Measurements from ENCODE around the gene TCEAL6. TPM values are rescaled to one million over a fixed set of nuclear protein-coding genes. Genes with fewer than 3 reads are reported as not detected.

Gene TCEAL6
- total RNA-seq, result not detected in 2 replicates

DNA sequence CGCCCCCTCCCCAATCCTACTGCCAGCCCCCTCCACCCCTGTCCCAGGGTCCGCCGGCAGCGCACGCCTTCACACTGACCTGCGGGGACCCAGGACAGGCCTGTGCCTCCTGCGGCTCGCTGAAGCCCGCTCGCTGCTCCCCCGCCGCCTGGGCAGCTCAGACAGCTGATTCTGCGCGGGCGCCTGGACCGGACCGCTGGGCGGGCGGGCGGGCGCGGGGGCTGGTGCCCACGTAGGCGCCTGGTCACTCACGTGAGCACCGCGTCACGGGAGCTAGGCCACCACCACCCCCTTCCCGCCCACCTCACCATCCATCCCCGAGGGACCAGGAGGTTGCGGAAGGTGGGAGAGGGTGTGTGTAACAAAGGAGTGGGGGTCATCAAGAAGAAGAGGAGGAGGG is at the start of gene TCEAL6:
TSS of gene TCEAL6 (minus strand) at position 208 of the 400 bp plus-strand sequence.

DNA sequence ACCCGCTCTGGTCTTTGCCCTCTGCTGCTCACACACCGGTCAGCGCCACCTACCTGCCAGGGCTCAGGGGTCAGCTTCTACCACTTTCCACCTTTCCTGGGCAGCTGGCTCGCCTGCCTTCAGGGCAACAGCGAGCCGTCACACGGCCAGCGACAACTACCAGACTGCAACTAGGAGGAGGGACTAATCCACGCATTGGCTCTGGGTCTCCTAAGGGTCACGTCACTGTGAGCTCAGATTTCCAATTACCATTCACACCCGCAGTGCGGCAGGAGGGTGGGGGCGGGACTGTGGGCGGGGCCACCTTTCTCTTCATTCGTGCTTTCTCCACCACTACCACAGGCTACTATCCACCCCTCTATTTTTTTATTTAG is 13.5 kb upstream of the TCEAL6 start, which contains the start of gene BEX5:
TSS of gene BEX5 (minus strand) at position 172 of the 374 bp plus-strand sequence. CDS start 1,712 bp downstream, outside the sequence.

DNA sequence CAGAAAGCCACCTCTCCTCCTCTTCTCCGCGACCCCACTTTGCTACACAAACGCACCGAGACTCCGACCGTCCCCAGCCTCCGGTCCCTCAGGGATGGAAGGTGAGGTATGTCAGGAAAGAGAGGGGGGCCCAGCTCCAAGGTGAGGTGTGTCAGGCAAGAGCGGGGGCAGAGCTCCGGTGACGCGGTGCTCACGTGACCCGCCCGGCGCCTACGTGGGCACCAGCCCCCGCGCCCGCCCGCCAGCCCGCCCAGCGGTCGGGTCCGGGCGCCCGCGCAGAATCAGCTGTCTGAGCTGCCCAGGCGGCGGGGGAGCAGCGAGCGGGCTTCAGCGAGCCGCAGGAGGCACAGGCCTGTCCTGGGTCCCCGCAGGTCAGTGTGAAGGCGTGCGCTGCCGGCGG is 16.8 kb downstream of the TCEAL6 start, which contains the start of gene TCEAL2:
TSS of gene TCEAL2 (plus strand) at position 244 of the 400 bp plus-strand sequence. CDS start 1,152 bp downstream, outside the sequence.

Other genes starting within 250 kb of the TCEAL6 start
- under 0.01 and 0.09 TPM in 2 replicates for gene ZMAT1, start 210.5 kb downstream of the TCEAL6 start, total RNA-seq
- gene TCEAL2, start 16.8 kb downstream of the TCEAL6 start, total RNA-seq, result 0.28 TPM in 1 of 2 replicates, not detected in the other
- not detected in 2 replicates for gene BEX5, start 13.5 kb upstream of the TCEAL6 start, total RNA-seq
- not detected in 2 replicates for gene TCP11X1, start 72.8 kb upstream of the TCEAL6 start, total RNA-seq
- gene NXF2, start 104.7 kb upstream of the TCEAL6 start, total RNA-seq, result not detected in 2 replicates